Measurements from ENCODE around the gene ULK3. TPM values are rescaled to one million over a fixed set of nuclear protein-coding genes. Genes with fewer than 3 reads are reported as not detected.

Gene ULK3
- total RNA-seq, 1 donor from 2014 or later: 6.5 TPM

DNA sequence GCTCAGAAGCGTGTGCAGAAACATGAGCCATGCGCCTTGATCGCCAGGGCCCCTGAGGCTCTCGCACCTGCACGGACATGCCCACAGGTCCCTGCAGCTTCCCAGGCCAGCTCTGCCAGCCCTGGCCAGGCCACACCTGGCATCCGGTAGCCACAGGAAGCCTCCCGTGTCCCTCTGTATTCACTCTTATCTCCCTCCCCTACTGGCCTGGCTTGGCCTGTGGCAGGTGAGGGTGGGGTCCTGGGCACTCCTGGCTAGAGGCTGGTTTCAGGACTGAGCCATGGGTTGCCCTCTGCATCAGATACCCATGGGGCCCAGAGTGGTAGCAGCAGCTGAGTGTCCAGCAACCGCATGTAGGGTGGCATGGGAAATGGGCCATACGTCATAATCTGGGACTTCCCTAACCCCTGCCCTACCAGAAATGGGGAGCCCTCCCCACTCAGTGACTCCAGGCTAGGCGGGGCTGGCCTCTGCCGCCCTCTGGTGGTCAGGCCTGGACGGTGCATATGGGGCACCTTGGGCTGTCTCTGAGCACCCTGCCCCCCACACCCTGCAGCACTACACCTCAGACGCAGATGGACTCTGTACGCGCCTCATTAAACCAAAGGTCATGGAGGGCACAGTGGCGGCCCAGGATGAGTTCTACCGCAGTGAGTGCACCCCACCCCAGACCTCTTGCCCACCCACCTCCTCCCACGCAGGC lies 42.9 kb downstream of the ULK3 start:
- DNase-seq (ENCODE audit: low spot score): peak; percentile 50

DNA sequence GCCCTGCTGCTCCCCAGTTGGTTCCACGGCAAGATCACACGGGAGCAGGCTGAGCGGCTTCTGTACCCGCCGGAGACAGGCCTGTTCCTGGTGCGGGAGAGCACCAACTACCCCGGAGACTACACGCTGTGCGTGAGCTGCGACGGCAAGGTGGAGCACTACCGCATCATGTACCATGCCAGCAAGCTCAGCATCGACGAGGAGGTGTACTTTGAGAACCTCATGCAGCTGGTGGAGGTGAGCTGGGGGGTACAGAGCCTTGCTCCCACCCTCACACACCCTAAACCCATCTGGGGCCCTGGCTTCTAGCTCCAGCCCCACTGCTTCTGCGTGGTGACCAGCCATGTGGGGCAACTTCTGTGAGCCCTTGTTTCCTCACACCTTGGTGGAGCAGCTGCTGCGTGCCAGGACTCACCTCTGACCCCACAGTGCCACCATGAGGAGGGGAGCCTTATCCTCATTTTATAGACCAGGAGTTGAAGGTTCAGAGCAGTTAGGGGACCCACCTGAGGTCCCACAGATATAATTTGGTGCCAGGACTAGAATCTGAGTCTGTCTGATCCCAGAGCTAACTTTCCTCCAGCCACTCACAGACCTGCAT lies 43.6 kb downstream of the ULK3 start:
- DNase-seq (ENCODE audit: low spot score): no peak

DNA sequence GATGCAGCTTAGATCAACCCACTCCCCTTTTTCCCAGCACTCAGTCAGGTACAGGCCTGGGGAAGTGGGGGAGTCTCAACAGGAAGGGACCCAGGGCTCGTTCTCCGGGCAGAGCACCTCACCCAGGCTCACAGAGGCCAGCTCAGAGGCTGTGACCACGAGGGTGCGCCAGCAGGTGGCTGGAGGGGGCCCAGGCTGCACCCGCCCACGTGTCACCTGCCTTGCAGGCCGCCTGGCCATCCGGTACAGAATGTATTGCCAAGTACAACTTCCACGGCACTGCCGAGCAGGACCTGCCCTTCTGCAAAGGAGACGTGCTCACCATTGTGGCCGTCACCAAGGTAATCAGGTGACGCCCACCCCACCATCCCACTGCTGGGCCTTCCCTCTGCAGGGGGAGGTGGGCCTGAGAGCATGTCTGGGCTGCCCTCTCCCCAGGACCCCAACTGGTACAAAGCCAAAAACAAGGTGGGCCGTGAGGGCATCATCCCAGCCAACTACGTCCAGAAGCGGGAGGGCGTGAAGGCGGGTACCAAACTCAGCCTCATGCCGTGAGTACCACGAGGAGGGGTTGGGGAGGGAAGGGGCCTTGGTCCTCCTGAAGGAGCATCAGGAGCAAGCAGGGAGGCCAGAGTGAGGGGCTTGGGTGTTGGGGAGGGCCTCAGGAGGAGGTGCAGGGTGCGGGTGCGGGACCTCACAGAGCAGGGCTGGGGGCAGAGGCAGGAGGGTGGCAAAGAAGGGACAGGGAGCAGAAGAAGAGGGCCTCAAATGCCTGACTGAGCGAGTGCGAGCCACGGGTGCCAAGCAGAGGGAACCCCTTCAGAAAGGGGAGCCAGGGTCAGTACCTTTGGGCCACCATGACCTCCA lies 44.3 kb downstream of the ULK3 start:
- DNase-seq (ENCODE audit: low spot score): no peak

DNA sequence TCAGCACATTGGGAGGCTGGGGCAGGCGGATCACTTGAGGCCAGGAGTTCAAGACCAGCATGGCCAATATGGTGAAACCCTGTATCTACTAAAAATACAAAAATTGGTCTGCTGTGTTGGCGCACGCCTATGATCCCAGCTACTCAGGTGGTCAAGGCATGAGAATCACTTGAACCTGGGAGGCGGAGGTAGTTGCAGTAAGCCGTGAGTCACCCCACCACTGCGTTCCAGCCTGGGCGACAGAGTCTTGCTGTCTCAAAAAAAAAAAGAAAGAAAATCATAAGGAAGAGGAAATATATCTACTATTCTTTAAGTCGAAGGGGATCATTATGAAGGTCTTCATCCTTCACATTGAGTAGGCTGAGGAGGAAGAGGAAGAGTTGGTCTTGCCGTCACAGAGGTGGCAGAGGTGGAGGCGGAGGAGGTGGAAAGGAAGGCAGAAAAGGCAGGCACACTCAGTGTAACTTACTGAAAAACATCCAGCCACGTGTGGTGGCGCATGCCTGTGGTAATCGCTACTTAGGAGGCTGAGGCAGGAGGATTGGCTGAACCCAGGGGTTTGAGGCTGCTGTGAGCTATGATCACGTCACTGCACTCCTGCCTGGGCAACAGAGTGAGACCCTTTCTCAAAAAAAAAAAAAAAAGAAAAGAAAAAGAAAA lies 46.9 kb downstream of the ULK3 start:
- DNase-seq (ENCODE audit: low spot score): no peak

DNA sequence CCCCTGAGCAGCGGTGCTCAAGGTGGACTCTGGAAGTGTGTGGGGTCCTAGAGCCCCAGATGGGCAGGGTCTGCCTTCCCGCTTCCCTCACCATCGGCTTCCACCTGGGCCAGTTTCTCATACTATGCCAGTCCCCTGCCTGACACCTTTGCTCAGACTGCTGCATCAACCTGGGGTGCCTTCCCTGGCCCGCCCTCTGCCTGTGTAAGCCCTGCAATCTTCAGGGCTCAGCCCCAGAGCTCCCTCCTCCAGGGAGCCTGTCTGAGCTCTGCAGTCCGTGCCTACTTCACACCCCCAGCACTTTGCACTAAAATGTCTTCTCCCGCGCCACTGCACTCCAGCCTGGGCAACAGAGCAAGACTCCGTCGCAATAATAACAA lies 48.0 kb downstream of the ULK3 start:
- DNase-seq (ENCODE audit: low spot score): no peak

DNA sequence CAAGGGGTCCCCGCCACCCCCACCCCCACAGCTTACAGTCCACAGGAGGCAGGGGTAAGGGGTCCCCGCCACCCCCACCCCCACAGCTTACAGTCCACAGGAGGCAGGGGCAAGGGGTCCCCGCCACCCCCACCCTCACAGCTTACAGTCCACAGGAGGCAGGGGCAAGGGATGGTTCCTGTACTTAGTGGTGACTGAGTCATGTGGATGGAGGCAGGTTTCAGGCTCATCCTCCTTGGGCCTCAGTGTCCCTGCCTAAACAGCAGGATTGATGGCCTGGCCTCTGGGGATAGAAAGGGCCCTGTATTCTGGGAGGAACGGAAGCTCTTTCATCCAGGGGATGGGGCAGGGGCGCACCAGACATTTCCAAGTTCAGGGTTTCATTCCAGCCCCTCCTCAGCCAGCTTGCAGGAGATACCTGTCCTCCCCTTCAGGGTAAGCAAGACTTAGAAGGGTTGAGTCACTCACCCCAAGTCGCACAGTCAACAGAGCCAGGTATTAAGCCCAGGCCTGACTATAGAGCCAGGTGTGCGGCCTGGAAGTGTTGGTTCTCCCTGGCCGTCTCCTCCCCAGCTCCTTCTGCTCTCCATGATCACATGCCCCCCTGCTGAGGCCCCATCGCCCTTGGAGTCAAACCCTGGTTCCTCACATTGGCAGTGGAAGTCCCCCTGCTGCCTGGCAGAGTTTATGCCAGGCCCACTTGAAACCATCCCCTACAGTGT lies 48.5 kb downstream of the ULK3 start:
- DNase-seq (ENCODE audit: low spot score): no peak

DNA sequence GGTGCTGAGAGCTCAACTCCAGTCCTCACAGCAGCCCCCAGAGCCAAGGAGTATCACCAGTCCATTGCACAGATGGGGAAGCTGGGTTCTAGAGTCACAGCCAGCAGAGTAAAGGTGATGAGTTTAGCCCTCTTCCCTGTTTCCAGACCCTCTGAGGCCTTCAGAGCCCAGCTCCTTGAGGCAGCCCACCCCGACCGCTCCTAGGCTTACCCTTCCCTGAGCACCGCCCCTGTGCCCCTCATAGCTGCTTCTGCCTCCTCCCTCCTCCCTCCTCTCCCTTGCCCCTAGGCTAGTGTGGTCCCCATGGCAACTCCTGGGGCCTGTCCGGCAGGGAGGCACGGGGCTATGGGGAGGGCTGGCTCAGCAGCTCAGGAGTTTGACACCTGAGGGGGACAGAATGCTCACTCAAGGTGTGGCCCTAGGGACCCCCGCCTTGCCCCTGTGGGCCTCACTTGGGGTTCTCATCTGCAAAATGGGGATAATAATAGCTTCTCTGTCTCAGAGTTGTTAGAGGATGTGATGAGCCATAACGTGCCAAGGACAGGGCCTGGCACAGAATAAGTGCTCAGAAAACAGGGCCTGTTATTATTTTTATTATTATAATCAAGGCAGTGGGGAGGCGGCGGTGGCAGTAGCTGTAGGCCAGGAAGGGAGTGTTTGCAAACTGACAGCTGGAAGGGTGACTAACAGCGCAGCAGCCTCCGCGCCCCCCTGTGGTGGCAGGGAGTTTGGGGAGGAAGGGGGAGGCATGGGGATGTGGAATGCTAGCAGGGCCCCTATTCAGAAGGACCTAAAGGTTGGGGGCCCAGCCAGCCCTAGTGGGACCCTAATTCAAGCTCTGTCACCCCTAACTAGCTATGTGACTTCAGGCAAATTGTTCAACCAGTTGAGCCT lies 49.6 kb downstream of the ULK3 start:
- no peak for DNase-seq (ENCODE audit: low spot score)

DNA sequence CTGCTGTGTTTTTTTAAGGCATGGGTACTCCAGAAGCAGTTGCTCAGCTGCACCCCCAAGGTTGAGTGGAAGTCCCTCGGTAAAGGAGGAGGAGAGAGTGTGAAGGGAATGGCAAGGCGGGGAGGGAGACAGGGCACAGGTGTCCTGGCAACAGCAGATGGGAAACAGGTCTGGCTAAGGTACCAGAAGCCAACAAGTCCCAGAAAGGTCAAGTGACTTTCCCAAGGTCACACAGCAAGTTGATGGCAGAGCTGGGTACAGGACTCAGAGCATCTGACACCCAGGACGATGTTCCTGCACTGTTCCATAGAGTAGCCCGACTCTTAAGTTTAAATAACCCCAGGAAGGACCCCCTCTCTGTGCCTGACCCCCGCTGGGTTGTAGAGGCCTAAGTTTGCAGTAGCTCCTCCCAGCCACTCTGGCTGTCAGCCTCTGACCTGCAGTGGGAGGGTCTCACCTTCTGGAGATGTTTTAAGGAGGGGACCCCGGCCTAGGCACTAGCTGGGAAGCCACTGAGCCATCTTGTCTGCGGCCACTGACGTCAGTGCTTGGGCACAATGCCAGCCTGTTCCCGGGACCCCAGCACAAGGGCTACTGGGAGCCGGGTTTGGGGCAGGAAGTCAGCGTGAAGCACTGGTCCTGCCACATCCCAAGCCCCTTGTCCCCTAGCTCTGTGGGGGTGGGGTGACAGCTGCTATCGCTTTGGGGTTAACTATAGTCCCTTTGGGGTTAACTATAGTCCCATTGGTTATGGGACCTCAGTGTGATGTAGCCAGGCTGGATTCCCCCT lies 50.5 kb downstream of the ULK3 start:
- DNase-seq (ENCODE audit: low spot score): no peak

DNA sequence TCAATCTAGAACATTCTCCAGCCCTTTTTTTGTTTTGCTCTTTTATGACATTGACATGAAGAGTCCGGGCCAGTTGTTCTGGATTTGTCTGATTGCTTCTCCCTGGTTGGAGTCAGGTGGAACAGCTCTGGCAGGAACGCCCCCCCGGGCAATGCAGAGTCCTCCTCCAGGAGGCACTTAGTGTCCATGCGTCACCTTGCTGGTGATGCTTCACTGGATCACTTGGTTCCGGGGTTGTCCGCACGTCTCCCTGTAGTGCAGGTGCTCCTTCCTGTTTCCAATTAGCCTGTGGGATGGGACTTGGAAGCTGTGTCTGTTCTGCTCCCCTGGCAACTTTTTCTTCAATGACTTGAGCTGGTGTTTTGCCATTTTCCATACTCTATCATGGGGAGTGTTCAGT lies 51.3 kb downstream of the ULK3 start:
- DNase-seq (ENCODE audit: low spot score): no peak

DNA sequence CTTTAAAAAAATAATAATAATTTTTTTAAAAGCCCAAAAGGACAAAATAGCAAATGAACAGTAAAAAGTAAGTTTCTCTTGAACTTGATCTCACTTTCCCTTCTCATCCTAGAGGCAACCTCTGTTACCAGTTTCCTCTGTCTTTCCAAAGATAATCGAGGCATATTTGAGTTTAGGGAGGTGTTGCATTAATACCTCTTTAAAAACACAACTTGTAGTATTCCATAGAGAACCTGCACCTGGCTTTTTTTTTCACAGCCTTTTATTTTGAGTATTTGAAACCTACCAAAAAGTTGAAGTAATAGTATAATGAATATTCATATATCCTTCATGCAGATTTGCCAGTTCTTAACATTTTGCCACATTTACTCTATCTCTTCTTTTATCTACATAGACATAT lies 51.9 kb downstream of the ULK3 start:
- DNase-seq (ENCODE audit: low spot score): no peak

DNA sequence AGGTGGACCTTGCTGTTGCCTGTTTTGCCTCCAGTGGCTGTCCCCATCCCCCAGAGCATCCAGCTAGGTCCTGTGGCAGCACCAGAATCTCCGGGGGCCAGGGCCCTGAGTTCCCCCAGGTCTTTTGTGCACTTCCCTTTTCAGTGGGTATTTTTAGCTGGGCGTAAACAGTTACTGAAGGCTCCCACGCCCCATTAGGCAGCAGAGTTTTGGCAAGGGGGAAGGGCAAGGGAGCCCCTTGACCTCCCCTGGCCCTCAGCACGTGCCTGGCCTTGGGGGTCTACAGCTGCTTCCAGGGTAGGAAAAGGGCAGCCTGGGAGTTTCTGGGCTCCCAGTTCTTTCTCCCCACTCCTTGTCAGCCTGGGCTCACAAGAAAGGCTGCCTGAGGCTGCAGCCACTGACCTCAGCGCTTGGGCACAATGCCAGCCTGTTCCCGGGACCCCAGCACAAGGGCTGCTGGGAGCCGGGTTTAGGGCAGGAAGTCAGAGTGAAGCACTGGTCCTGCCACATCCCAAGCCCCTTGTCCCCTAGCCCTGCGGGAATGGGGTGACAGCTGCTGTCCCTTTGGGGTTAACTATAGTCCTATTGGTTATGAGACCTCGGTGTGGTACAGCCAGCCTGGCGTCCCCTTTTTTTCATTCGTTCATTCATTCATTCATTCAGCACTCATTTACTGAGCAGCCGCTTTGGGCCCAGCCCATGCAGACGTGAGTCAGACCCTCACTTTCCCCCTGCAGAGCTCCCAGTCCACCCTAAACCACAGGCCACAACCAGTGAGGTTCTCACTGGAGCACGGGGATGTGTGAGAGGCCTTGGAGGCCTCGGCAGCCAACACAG lies 52.7 kb downstream of the ULK3 start:
- peak; percentile 60 for DNase-seq (ENCODE audit: low spot score)

DNA sequence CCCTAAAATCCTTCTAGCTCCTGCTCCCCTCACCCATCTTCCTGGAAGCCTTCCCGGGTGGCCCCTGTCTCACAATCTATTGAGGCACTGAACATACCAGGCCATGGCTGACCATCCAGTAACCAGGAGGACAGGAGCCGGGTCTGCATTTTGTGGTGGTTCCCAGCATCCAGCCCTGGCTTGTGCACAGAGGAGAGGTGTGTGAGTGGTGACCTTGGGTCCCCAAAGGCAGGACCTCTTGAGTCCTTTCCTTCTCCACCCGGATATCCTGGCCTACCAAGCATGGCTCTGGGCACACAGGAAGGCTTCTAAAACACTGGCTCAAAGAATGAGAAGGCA lies 53.2 kb downstream of the ULK3 start:
- DNase-seq (ENCODE audit: low spot score): no peak

DNA sequence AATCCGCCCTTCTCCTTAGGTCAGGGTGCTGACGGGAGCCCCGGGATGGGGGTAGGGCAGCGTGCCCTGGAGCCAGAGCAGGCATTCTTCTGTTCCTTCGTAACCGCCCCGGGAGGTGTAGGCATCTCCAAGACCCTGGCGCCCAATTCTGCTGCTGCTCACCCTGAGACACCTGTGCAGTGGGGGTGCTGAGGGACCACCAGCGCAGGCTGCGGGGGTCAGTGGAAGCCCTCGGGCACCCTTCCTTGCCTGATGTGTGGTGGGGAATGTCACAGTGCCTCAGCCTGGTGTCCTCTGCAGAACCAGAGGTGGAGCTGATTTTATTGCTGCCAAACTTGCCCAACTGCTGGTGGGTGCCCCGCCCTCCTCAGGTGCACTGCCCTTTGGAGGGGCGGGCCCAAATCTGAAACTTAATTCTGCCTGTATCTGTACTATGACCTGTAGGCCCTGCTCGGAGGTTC lies 53.8 kb downstream of the ULK3 start:
- DNase-seq (ENCODE audit: low spot score): no peak

DNA sequence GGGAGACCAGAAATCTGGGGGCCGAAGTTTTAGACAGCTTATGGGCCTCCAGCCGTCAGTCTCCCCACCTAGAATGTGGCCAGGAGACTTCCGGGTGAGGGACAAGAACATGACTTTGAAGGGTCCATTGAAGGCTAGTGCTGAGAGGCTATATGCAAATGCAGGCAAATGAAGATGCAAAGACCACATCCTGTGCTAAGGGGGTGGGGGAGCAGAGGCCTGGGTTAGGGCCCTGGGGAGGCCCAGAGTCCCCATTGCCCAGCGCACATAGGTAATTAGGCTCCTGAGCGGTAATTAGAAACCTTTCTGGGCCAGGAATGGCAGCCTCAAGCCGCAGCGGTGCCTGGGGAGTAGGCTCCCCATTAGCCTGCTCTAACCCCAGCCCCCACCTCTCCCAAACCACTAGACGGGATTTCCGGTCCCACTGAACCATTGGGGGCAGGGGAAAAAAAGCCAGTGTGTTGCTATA lies 54.2 kb downstream of the ULK3 start:
- DNase-seq (ENCODE audit: low spot score): no peak

DNA sequence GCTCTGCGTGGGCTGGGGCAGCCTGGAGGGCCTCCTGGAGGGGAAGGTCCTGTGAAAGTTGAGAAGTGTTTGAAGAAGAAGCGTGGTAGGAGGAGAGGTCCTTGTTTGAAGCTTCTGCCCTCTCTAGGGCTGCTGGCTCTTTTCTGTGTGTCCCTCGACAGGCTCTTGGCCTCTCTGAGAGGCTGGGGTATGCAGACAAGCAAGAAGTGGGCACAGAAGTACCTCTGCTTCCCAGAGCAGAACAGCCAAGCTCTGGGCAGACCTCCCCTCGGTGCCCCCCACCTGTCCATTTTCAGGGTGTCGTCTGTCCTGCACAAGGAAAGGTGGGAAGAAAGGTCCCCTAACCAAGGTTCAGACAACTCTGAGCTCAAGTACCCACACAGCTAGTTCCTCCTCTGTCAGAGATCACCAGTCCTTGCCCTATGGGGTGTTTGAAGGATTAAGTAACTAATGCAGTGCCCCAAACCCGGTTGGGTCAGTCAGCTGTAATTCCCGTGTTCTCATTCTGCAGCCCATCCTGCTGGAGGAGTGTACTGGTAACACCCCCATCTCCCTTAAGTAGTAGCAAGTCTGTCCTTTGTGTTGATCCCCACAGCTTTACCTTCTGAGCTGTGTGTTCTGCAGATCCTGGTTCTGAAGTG lies 54.8 kb downstream of the ULK3 start:
- no peak for DNase-seq (ENCODE audit: low spot score)

DNA sequence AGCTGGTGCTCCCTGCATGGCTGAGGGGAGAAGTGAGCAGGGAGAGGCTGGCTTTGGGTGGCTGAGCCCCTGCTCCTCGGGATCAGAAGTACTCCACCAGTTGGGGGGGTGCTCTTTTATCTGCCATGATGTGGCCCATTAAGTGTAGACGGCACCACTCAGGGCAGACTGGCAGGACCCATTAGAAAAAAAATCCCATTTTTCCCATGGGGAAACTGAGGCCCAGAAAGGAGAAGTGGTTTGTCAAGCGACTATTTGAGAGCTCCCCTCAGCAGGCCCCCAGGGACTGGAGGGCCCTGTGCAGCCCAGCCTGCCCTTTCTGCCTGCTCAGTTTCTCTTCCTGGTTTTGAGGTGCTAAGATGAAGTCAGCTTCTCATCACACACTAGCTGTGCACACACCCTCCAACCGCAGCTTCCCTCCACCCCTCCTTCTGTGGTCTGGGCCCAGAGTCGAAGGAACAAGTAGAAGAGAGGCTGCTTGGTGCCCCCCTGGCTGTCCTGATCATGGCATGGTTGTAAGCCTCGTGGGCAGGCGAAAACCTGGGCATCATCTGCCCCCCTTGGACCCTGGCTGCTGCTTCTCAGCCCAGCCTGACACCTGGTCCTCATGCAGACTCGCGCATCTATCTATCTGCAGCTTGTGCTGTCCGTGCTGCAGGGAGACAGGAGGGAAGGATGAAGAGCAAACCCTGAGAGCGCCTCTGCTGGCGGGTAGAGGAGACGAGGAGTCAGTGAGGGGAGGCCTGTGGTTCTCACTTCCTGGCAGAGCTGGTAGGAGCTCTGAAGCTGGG lies 55.5 kb downstream of the ULK3 start:
- DNase-seq (ENCODE audit: low spot score): peak; percentile 57

DNA sequence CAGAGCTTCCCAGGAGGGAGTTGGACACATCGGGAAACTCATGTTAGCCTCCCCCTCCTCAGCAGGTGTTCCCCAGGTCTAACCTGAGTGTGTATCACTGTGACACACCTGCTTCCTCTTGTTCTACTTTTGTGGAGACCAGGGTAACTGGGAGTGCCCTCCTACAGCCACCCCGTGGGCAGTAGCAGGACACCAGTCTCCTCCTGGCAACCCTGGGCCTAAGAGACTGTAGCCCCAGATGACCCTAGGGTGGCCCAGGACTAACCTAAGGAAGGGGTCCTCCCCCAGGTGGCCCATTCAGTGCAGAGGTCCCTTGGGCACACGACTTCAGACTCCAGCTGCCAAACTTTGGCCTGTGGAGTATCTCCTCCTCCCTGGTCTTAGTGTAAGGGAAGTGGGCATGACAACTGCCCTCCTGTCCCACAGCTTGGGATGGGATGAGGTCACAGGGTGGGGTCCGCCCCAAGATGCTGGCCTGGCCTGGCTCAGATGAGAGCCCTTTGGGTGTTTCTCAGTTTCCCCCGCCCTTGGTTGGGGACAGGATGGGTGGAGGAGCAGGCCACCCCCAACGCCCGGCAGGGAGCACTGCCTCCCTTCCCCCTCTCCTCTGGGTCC lies 56.3 kb downstream of the ULK3 start:
- no peak for DNase-seq (ENCODE audit: low spot score)

All from umbilical cord (tissue), 2 donors.